ENCODE data around the gene CFDP1.

The CFDP1 gene

GRCh38 chr16:75315539-75316306 is 117.6 kb downstream of the CFDP1 start:
- Histone ChIP-seq H3K9ac (ENCODE audit: low read depth, low read length, poor library complexity) (no peak overlapping the region), H3K4me3 (ENCODE audit: low read length in 2 of 2) (no peak overlapping the region), H4K8ac (ENCODE audit: low read depth, low read length) (no peak overlapping the region), H3K9me3 (replicated peaks in 1 of 2; ENCODE audit: control insufficient read depth in 2 of 2, insufficient read depth in 1 of 2, low read depth in 1 of 2, low read length in 2 of 2) (no peaks in the 10 kb centered on the region), H2AFZ (ENCODE audit: low read length) (no peak overlapping the region), H3K4ac (ENCODE audit: low read length) (no peak overlapping the region), H4K91ac (ENCODE audit: low read depth, low read length, poor library complexity) (no peak overlapping the region), H3K14ac (ENCODE audit: low read length) (no peak overlapping the region), H2BK12ac (ENCODE audit: low read length) (no peak overlapping the region), H3K36me3 (replicated peaks in 1 of 2; ENCODE audit: control insufficient read depth in 2 of 2, insufficient read depth in 2 of 2, low read length in 2 of 2) (peaks cover 0 to 21% of the 10 kb centered on the region in 2 donors), H3K4me1 (ENCODE audit: control insufficient read depth in 2 of 2, insufficient read depth in 1 of 2, low read depth in 1 of 2, low read length in 2 of 2) (peaks cover 15 to 41% of the 10 kb centered on the region in 2 donors), H2BK5ac (ENCODE audit: low read length) (no peak overlapping the region), H2AK5ac (ENCODE audit: low read depth, low read length) (no peak overlapping the region), H3K4me2 (ENCODE audit: insufficient read depth, low read length, poor library complexity, severe bottlenecking) (no peak overlapping the region), H2BK120ac (ENCODE audit: low read depth, low read length) (no peak overlapping the region), H2BK15ac (ENCODE audit: low read length) (no peak overlapping the region), H3K79me1 (ENCODE audit: low read depth, low read length) (no peaks in the 10 kb centered on the region), H3K27me3 (ENCODE audit: control insufficient read depth in 3 of 3, insufficient read depth in 3 of 3, low read depth in 1 of 3, low read length in 3 of 3) (no peaks in the 10 kb centered on the region), H3K27ac (replicated peaks; ENCODE audit: low read length) (no peak overlapping the region), H3K18ac (ENCODE audit: low read length) (no peak overlapping the region), H3K23ac (ENCODE audit: low read depth, low read length, poor library complexity) (no peak overlapping the region)
- DNase-seq (ENCODE audit: low spot score), result no peak
- WGBS, 2 donors (ENCODE audit: extremely low coverage in 2 of 2, insufficient read length in 2 of 2, insufficient replicate concordance in 1 of 2), result no CpG with 5 or more reads among the region's 6 CpGs

- no peak overlapping the region for H3K4ac ChIP-seq (ENCODE audit: low read length)
- H3K4me2 ChIP-seq (ENCODE audit: insufficient read depth, low read length, poor library complexity, severe bottlenecking), result no peak overlapping the region
- no peak overlapping the region for H3K18ac ChIP-seq (ENCODE audit: low read length)
- H3K36me3 ChIP-seq (replicated peaks in 1 of 2; ENCODE audit: control insufficient read depth in 2 of 2, insufficient read depth in 2 of 2, low read length in 2 of 2), result peaks cover 0 to 29% of the 10 kb centered on the region in 2 donors
- H3K4me3 ChIP-seq (ENCODE audit: low read length in 2 of 2), result no peak overlapping the region
- no CpG with 5 or more reads among the region's 4 CpGs for WGBS, 2 donors (ENCODE audit: extremely low coverage in 2 of 2, insufficient read length in 2 of 2, insufficient replicate concordance in 1 of 2)
- H2BK12ac ChIP-seq (ENCODE audit: low read length), result no peak overlapping the region
- no peak overlapping the region for H3K23ac ChIP-seq (ENCODE audit: low read depth, low read length, poor library complexity)
- peaks cover 7 to 24% of the 10 kb centered on the region in 2 donors for H3K4me1 ChIP-seq (ENCODE audit: control insufficient read depth in 2 of 2, insufficient read depth in 1 of 2, low read depth in 1 of 2, low read length in 2 of 2)
- H3K27me3 ChIP-seq (ENCODE audit: control insufficient read depth in 3 of 3, insufficient read depth in 3 of 3, low read depth in 1 of 3, low read length in 3 of 3), result no peaks in the 10 kb centered on the region
- no peak overlapping the region for H2BK15ac ChIP-seq (ENCODE audit: low read length)
- H4K91ac ChIP-seq (ENCODE audit: low read depth, low read length, poor library complexity), result no peak overlapping the region
- no peak overlapping the region for H2AK5ac ChIP-seq (ENCODE audit: low read depth, low read length)
- H3K27ac ChIP-seq (replicated peaks; ENCODE audit: low read length), result no peak overlapping the region
- H3K9ac ChIP-seq (ENCODE audit: low read depth, low read length, poor library complexity), result no peak overlapping the region
- no peak overlapping the region for H2BK5ac ChIP-seq (ENCODE audit: low read length)
- no peaks in the 10 kb centered on the region for H3K9me3 ChIP-seq (replicated peaks in 1 of 2; ENCODE audit: control insufficient read depth in 2 of 2, insufficient read depth in 1 of 2, low read depth in 1 of 2, low read length in 2 of 2)
- H3K14ac ChIP-seq (ENCODE audit: low read length), result no peak overlapping the region
- H2BK120ac ChIP-seq (ENCODE audit: low read depth, low read length), result no peak overlapping the region
- no peak for DNase-seq (ENCODE audit: low spot score)
- no peak overlapping the region for H2AFZ ChIP-seq (ENCODE audit: low read length)
- H4K8ac ChIP-seq (ENCODE audit: low read depth, low read length), result no peak overlapping the region
- H3K79me1 ChIP-seq (ENCODE audit: low read depth, low read length), result no peaks in the 10 kb centered on the region
These were observed 120.4 kb downstream of the CFDP1 start for GRCh38 chr16:75312875-75313274.

- Histone ChIP-seq H3K36me3 (replicated peaks in 1 of 2; ENCODE audit: control insufficient read depth in 2 of 2, insufficient read depth in 2 of 2, low read length in 2 of 2) (peaks cover 0 to 25% of the 10 kb centered on the region in 2 donors), H3K14ac (ENCODE audit: low read length) (no peak overlapping the region), H3K9ac (ENCODE audit: low read depth, low read length, poor library complexity) (no peak overlapping the region), H3K4me1 (ENCODE audit: control insufficient read depth in 2 of 2, insufficient read depth in 1 of 2, low read depth in 1 of 2, low read length in 2 of 2) (peaks cover 8 to 22% of the 10 kb centered on the region in 2 donors), H4K8ac (ENCODE audit: low read depth, low read length) (no peak overlapping the region), H3K27ac (replicated peaks; ENCODE audit: low read length) (no peak overlapping the region), H2AFZ (ENCODE audit: low read length) (no peak overlapping the region), H2AK5ac (ENCODE audit: low read depth, low read length) (no peak overlapping the region), H3K27me3 (ENCODE audit: control insufficient read depth in 3 of 3, insufficient read depth in 3 of 3, low read depth in 1 of 3, low read length in 3 of 3) (no peaks in the 10 kb centered on the region), H2BK15ac (ENCODE audit: low read length) (no peak overlapping the region), H3K18ac (ENCODE audit: low read length) (no peak overlapping the region), H3K79me1 (ENCODE audit: low read depth, low read length) (no peaks in the 10 kb centered on the region), H2BK12ac (ENCODE audit: low read length) (no peak overlapping the region), H3K4me3 (ENCODE audit: low read length in 2 of 2) (no peak overlapping the region), H3K4ac (ENCODE audit: low read length) (no peak overlapping the region), H3K9me3 (replicated peaks in 1 of 2; ENCODE audit: control insufficient read depth in 2 of 2, insufficient read depth in 1 of 2, low read depth in 1 of 2, low read length in 2 of 2) (no peaks in the 10 kb centered on the region), H3K4me2 (ENCODE audit: insufficient read depth, low read length, poor library complexity, severe bottlenecking) (no peak overlapping the region), H2BK120ac (ENCODE audit: low read depth, low read length) (no peak overlapping the region), H3K23ac (ENCODE audit: low read depth, low read length, poor library complexity) (no peak overlapping the region), H2BK5ac (ENCODE audit: low read length) (no peak overlapping the region), H4K91ac (ENCODE audit: low read depth, low read length, poor library complexity) (no peak overlapping the region)
- no peak for DNase-seq (ENCODE audit: low spot score)
- no CpG with 5 or more reads among the region's 3 CpGs for WGBS, 2 donors (ENCODE audit: extremely low coverage in 2 of 2, insufficient read length in 2 of 2, insufficient replicate concordance in 1 of 2)
These were observed 121.8 kb downstream of the CFDP1 start for GRCh38 chr16:75311383-75311938.

GRCh38 chr16:75310541-75310940 is 122.8 kb downstream of the CFDP1 start:
- H3K4me1 ChIP-seq (ENCODE audit: control insufficient read depth in 2 of 2, insufficient read depth in 1 of 2, low read depth in 1 of 2, low read length in 2 of 2), result peaks cover 11 to 29% of the 10 kb centered on the region in 2 donors

More at GRCh38 chr16:75310541-75310940, 122.8 kb downstream of the CFDP1 start:
- Histone ChIP-seq H3K23ac (ENCODE audit: low read depth, low read length, poor library complexity) (no peak overlapping the region), H2BK120ac (ENCODE audit: low read depth, low read length) (no peak overlapping the region), H3K27me3 (ENCODE audit: control insufficient read depth in 3 of 3, insufficient read depth in 3 of 3, low read depth in 1 of 3, low read length in 3 of 3) (no peaks in the 10 kb centered on the region), H2AFZ (ENCODE audit: low read length) (no peak overlapping the region), H2BK5ac (ENCODE audit: low read length) (no peak overlapping the region), H3K4ac (ENCODE audit: low read length) (no peak overlapping the region), H4K91ac (ENCODE audit: low read depth, low read length, poor library complexity) (no peak overlapping the region), H2BK15ac (ENCODE audit: low read length) (no peak overlapping the region), H2BK12ac (ENCODE audit: low read length) (no peak overlapping the region), H3K4me2 (ENCODE audit: insufficient read depth, low read length, poor library complexity, severe bottlenecking) (no peak overlapping the region), H3K4me3 (ENCODE audit: low read length in 2 of 2) (no peak overlapping the region), H3K9ac (ENCODE audit: low read depth, low read length, poor library complexity) (no peak overlapping the region), H3K27ac (replicated peaks; ENCODE audit: low read length) (no peak overlapping the region), H2AK5ac (ENCODE audit: low read depth, low read length) (no peak overlapping the region), H3K79me1 (ENCODE audit: low read depth, low read length) (no peaks in the 10 kb centered on the region), H3K9me3 (replicated peaks in 1 of 2; ENCODE audit: control insufficient read depth in 2 of 2, insufficient read depth in 1 of 2, low read depth in 1 of 2, low read length in 2 of 2) (no peaks in the 10 kb centered on the region), H3K36me3 (replicated peaks in 1 of 2; ENCODE audit: control insufficient read depth in 2 of 2, insufficient read depth in 2 of 2, low read length in 2 of 2) (peaks cover 1 to 26% of the 10 kb centered on the region in 2 donors), H3K14ac (ENCODE audit: low read length) (no peak overlapping the region), H3K18ac (ENCODE audit: low read length) (no peak overlapping the region), H4K8ac (ENCODE audit: low read depth, low read length) (no peak overlapping the region)
- no peak for DNase-seq (ENCODE audit: low spot score)
- WGBS, 2 donors (ENCODE audit: extremely low coverage in 2 of 2, insufficient read length in 2 of 2, insufficient replicate concordance in 1 of 2), result no CpG with 5 or more reads among the region's 3 CpGs

All from neuronal stem cell (in vitro differentiated cells).